K562 (cell line): Measurements from ENCODE around the gene SMARCA4. TPM values are rescaled to one million over a fixed set of nuclear protein-coding genes. Genes with fewer than 3 reads are reported as not detected.
A peak's percentile ranks its signal among the peaks of the same experiment; 100 is the strongest.

Experiments used
- ARID4B ChIP-seq: sonication (generic); formaldehyde crosslinking; IDR thresholded peaks from 2 replicates; pipeline ENCODE4 v1.8.0; 2022; ENCODE audit warnings: mild to moderate bottlenecking, missing genetic modification reagents
- NFXL1 ChIP-seq: fragments of 450-650 bp; formaldehyde crosslinking; IDR thresholded peaks from 2 replicates; pipeline ENCODE4 v1.4.0; 2021; ENCODE audit warnings: mild to moderate bottlenecking
- TFE3 ChIP-seq: fragments of 450-650 bp; formaldehyde crosslinking; IDR thresholded peaks from 2 replicates; pipeline ENCODE4 v1.4.0; 2020; ENCODE audit warnings: mild to moderate bottlenecking, mixed read lengths
- ZBTB33 ChIP-seq: sonication (generic); formaldehyde crosslinking; IDR thresholded peaks from 2 replicates; pipeline ENCODE4 v1.8.1; 2023; ENCODE audit warnings: mild to moderate bottlenecking, missing genetic modification reagents
- ZNF592 ChIP-seq: fragments of 450-650 bp; IDR thresholded peaks from 2 replicates; pipeline ENCODE4 v1.6.1; 2017; ENCODE audit warnings: antibody characterized with exemption, mild to moderate bottlenecking
- polyA plus RNA-seq, 8 experiments: library from polyadenylated mRNA; depleted of rRNA in 4 of 8; stranded (reverse) in 5 of 8; unstranded in 3 of 8; fragments of >200 nt; fragmentation: Nextera tagmentation in 2 of 8; fragmentation: Illumina TruSeq in 1 of 8; extraction: Ambion mirVana in 2 of 8; extraction: Trizol in 1 of 8; gene quantifications; 2 replicates each; pipeline versions ENCODE4 v1.2.1 to v1.2.3, GENCODE V29; 2011 to 2014; ENCODE audit warnings: inconsistent platforms in 1 of 8, missing spikeins in 1 of 8
- total RNA-seq, 7 experiments: library from RNA; depleted of rRNA in 6 of 7; stranded (reverse); fragments of >200 nt in 6 of 7; fragmentation: Illumina TruSeq in 2 of 7; extraction: Trizol in 2 of 7; gene quantifications; 2 replicates each; pipeline versions ENCODE4 v1.2.1 to v1.2.3, GENCODE V29; 2011 to 2021; ENCODE audit warnings: low replicate concordance in 1 of 7

The SMARCA4 gene
- total and polyA plus RNA-seq, 9 of the 15 experiments (the other 6 are each of a cell fraction or from before 2014, with no cell fraction given): 19.3 to 207 (median 52.1) TPM

GRCh38 chr19:11093689-11094238, 132.9 kb downstream of the SMARCA4 start (continued):
- TF ChIP-seq ZNF592 (peak; percentile 18; the same call in 1 of the 2 replicates), NFXL1 (no peak), ARID4B (CRISPR knock-in tag) (0 out of 2 replicates have a peak, but pooled peaks have one; percentile 71), TFE3 (CRISPR knock-in tag) (no peak), ZBTB33 (peak; percentile 45; the same call in 1 of the 2 replicates)
- TF ChIP-seq, all 486 proteins: peak for 10
